Tibial nerve (tissue), 4 donors: Measurements from ENCODE around the gene YIPF2.

Experiments
- CTCF ChIP-seq, 5 experiments: fragments of 200-600 bp in 3 of 5; fragments of 450-650 bp in 2 of 5; sonication (generic) in 3 of 5; IDR thresholded peaks; one replicate each; pipeline ENCODE4 v1.5.1; 2016 to 2019; ENCODE audit warnings: antibody characterized with exemption in 5 of 5, mild to moderate bottlenecking in 3 of 5, moderate library complexity in 2 of 5
- EP300 ChIP-seq, 2 donors: sonication (generic); formaldehyde crosslinking; IDR thresholded peaks; one replicate each; pipeline ENCODE4 v1.6.1; 2017; ENCODE audit warnings: antibody characterized with exemption in 2 of 2, mild to moderate bottlenecking in 1 of 2
- POLR2A ChIP-seq, 2 donors: fragments of 450-650 bp; IDR thresholded peaks; one replicate each; pipeline ENCODE4 v1.6.1; 2017; ENCODE audit warnings: antibody characterized with exemption in 2 of 2, mild to moderate bottlenecking in 2 of 2, moderate library complexity in 2 of 2

GRCh38 chr19:10891405-10892086 lies 36.9 kb downstream of the YIPF2 start:
- TF ChIP-seq CTCF (IDR thresholded peaks at IDR 0.05) (no peak), POLR2A (IDR thresholded peaks at IDR 0.05) (no peak), EP300 (IDR thresholded peaks at IDR 0.05) (no peak)
